KMS-11 (cell line): ENCODE data around the gene CUTA.
A peak's percentile ranks its signal among the peaks of the same experiment; 100 is the strongest.

Experiments used
- H2AFZ ChIP-seq: fragments of 200-600 bp; sonication (generic); 2 replicates; pipeline ENCODE4 v1.6.1; 2016; ENCODE audit warnings: antibody characterized with exemption, mixed run types, low read depth
- H3K27ac ChIP-seq: fragments of 200-600 bp; sonication (generic); 2 replicates; pipeline ENCODE4 v1.6.1; 2016; ENCODE audit warnings: mild to moderate bottlenecking, mixed run types
- H3K27me3 ChIP-seq: fragments of 200-600 bp; sonication (generic); 2 replicates; pipeline ENCODE4 v1.6.1; 2017; ENCODE audit warnings: mild to moderate bottlenecking, low read depth, mixed run types, moderate library complexity; ENCODE audit not compliant: insufficient read depth
- H3K36me3 ChIP-seq: fragments of 200-600 bp; sonication (generic); 2 replicates; pipeline ENCODE4 v1.6.1; 2017; ENCODE audit warnings: mild to moderate bottlenecking, mixed run types; ENCODE audit not compliant: insufficient read depth
- H3K4me1 ChIP-seq: fragments of 200-600 bp; sonication (generic); 2 replicates; pipeline ENCODE4 v1.6.1; 2016; ENCODE audit warnings: mild to moderate bottlenecking, low read depth, mixed run types; ENCODE audit not compliant: poor library complexity, severe bottlenecking
- H3K4me2 ChIP-seq: fragments of 200-600 bp; sonication (generic); 2 replicates; pipeline ENCODE4 v1.7.0; 2016; ENCODE audit warnings: mild to moderate bottlenecking, mixed run types
- H3K4me3 ChIP-seq: fragments of 200-600 bp; sonication (generic); IDR thresholded peaks from 2 replicates; pipeline ENCODE4 v1.6.1; 2017; ENCODE audit warnings: low read depth, low read length, mixed read lengths; ENCODE audit not compliant: insufficient read depth
- H3K79me2 ChIP-seq: fragments of 200-600 bp; sonication (generic); 2 replicates; pipeline ENCODE4 v1.6.1; 2016; ENCODE audit warnings: low read depth, mixed run types; ENCODE audit not compliant: insufficient read depth
- H3K9ac ChIP-seq: fragments of 200-600 bp; sonication (generic); 2 replicates; pipeline ENCODE4 v1.6.1; 2016; ENCODE audit warnings: mild to moderate bottlenecking, mixed run types
- H4K20me1 ChIP-seq: fragments of 200-600 bp; sonication (generic); 2 replicates; pipeline ENCODE4 v1.6.1; 2016; ENCODE audit warnings: mild to moderate bottlenecking, mixed run types; ENCODE audit not compliant: insufficient read depth
- TF ChIP-seq, protein P1 (sequence below): fragments of 200-600 bp; sonication (generic); conservative IDR thresholded peaks from 2 replicates; pipeline ENCODE4 v1.6.1; 2017; ENCODE audit warnings: low read depth, mild to moderate bottlenecking, antibody characterized with exemption, low read length, moderate library complexity, mixed read lengths

The CUTA gene

DNA sequence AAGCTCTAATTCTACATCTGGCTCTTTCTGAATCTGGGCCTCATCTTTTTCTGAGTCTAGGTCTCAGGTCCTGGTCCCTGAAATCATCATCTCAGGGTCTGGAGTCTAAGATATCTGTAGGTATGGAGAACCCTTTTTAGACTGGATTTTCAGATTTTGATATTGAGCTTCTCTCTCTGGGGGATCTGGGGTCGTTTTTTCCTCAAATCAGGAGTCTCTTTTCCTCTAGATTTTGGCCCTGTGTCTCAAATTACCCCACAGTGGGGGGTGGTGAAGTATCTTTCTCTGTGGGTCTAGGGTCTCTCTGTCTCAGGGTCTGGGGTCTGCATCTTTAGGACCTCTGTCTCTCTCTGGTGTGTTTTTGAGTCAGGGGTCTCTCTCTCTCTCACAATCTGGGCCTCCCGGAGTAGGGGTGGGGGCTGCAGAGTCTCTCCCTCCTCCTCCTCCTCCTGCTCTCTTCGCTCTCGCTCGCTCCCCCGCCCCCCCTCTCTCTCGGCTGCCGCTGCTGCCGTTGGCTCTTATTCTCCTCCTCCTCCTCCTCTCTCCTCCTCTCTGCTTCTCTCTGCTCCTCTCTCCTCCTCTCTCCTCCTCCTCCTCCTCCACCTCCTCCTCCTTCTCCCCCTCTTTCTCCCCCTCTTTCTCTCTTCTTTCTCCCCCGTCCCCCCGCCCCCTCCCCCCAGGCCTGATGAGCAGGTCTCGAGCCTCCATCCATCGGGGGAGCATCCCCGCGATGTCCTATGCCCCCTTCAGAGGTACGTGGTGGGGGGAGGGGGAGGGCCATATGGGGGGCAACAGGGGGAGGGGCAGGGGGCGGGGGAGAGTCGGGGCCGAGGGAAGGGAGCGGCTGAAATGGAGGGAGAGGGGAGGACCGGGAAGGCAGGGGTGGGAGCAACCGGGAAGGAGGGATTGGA lies 1.9 kb upstream of the CUTA start, which contains the start of gene SYNGAP1:
SYNGAP1 (plus strand) TSS at position 486 of the 911 bp plus-strand sequence; CDS start at position 686, 200 bp downstream.
- TF ChIP-seq, protein P1, sequence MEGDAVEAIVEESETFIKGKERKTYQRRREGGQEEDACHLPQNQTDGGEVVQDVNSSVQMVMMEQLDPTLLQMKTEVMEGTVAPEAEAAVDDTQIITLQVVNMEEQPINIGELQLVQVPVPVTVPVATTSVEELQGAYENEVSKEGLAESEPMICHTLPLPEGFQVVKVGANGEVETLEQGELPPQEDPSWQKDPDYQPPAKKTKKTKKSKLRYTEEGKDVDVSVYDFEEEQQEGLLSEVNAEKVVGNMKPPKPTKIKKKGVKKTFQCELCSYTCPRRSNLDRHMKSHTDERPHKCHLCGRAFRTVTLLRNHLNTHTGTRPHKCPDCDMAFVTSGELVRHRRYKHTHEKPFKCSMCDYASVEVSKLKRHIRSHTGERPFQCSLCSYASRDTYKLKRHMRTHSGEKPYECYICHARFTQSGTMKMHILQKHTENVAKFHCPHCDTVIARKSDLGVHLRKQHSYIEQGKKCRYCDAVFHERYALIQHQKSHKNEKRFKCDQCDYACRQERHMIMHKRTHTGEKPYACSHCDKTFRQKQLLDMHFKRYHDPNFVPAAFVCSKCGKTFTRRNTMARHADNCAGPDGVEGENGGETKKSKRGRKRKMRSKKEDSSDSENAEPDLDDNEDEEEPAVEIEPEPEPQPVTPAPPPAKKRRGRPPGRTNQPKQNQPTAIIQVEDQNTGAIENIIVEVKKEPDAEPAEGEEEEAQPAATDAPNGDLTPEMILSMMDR, result no peak

DNA sequence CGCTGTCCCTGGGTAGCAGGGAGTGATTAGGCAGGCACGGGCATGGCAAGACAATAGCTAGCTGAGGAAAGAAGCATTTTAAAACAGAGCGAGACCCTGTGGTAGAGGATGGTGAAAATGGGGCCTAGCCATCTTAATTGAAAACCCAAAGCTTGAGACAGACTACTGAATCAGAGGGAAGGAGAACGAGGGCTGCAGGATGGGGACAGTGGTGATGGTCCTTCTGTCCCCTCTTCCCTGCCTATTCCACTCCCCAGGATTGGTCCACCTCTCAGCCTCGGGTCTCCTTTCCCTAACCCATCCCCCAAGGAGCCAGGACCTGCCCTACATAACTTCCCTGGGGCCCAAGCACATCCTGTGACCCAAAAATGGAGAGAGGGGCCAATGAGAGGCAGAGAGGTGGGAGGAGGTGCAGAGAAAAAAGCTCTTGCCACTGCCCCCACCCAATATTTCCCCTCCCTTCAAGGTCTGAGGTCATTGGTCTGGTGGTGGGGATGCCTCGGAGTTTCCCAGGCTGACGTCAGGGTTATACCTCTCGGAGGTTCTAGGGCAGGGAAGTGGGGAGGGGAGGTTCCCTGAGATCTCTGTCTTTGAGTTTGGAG lies 884 bp upstream of the CUTA start:
- TF ChIP-seq, protein P1, result no peak
- Histone ChIP-seq H3K79me2 (peaks cover 21% of the 10 kb centered on the region), H3K4me1 (peaks cover 28% of the 10 kb centered on the region), H3K27ac (peak overlapping the region; percentile 56), H3K4me2 (peak overlapping the region; percentile 42), H2AFZ (peak overlapping the region; percentile 46; the same call in 1 of the 2 replicates), H3K36me3 (no peaks in the 10 kb centered on the region), H4K20me1 (no peaks in the 10 kb centered on the region), H3K27me3 (no peaks in the 10 kb centered on the region), H3K9ac (peak overlapping the region; percentile 37; the same call in 1 of the 2 replicates), H3K4me3 (no peak overlapping the region)

More for the DNA sequence above, 1.9 kb upstream of the CUTA start, which contains the start of gene SYNGAP1:
- Histone ChIP-seq H3K27me3 (no peaks in the 10 kb centered on the region), H3K27ac (no peak within 1 kb of the TSS; the same call in 1 of the 2 replicates), H3K4me3 (no peak within 1 kb of the TSS), H2AFZ (peak within 1 kb of the TSS; percentile 46; the same call in 1 of the 2 replicates), H3K36me3 (no peaks in the 10 kb centered on the region), H3K4me2 (peak within 1 kb of the TSS; percentile 42; the same call in 1 of the 2 replicates), H3K4me1 (peaks cover 39% of the 10 kb centered on the region), H3K79me2 (peaks cover 21% of the 10 kb centered on the region), H3K9ac (no peak within 1 kb of the TSS), H4K20me1 (no peaks in the 10 kb centered on the region)

DNA sequence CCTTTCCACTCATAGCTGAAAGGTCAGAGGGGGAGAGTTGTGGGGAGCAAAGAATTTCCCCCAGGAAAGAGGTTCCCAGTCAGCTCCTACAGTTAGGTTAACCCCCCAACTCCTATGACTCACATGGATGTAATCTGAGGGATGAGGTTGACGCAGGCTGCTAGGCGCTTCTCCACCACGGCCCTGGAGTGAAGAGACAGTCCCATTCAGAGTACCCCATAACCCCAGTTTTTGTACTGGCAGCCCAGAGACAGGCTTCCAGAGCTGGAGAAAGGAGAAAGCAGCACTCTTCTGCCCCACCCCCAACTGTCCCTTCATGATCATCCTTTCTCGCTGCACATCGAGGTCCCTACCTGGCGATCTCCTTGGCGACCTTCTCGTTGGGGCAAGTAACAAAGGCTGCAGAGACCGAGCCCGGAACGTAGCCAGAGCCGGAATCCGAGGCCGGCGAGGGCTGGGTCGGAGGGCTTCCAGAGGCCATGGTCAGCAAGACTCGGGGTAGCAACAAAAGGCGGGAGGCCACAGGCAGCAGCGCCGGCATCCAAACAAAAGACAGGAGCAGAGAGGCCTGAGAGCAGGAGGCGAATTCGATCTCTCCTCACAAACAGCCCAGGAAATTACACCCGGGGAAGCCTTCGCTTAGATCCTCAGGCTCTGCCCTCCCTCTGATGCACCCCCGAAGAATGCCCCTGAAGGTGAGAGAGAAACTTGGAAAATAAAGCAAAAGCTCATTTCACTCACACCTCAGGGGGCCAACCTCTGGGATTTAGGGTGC lies 592 bp downstream of the CUTA start:
- H3K27me3 ChIP-seq, result no peaks in the 10 kb centered on the region
- H3K27ac ChIP-seq, result peak overlapping the region; percentile 70
- H4K20me1 ChIP-seq, result no peaks in the 10 kb centered on the region
- peak overlapping the region; percentile 90 for H3K4me2 ChIP-seq
- H3K79me2 ChIP-seq, result peaks cover 21% of the 10 kb centered on the region
- TF ChIP-seq, protein P1, result no peak
- H3K9ac ChIP-seq, result peak overlapping the region; percentile 62
- peaks cover 28% of the 10 kb centered on the region for H3K4me1 ChIP-seq
- peak overlapping the region; percentile 69 for H2AFZ ChIP-seq
- no peak overlapping the region for H3K4me3 ChIP-seq
- H3K36me3 ChIP-seq, result no peaks in the 10 kb centered on the region

DNA sequence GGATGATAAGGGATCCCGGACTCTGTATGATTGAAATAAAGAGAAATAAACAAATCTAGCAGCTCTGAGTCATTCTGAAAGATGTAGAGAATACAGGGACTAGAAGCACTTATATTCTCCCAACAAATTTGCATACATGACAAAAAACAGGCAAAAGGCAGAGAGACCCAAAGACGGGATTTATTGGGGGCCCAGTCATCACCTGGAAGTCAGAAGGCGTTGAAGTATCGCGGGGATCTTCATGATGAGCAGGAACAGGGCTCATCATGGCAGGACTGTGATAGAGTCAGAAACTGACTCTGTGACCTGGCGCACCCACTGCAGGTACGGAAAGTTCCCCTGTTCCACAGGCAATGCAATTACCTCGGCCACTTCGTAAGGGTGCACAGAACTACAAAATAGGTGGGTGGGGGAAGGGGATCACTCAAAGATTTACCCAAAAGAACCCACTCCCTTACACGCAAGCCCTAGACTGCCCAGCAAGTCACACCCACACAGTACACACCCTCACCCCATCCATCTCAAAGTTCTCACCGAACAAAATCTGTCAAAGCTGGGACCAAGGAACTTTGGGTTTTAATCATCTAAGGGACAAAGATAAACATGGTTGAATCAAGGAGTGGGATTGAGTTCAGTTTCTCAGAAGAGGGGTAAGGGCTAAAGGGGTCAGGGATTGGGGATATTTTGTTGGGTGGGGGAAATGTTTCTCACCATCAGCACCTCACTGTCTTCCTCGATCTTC lies 1.4 kb downstream of the CUTA start:
- Histone ChIP-seq H4K20me1 (no peaks in the 10 kb centered on the region), H3K27ac (peak overlapping the region; percentile 70; the same call in 1 of the 2 replicates), H3K4me3 (no peak overlapping the region), H3K4me1 (peaks cover 31% of the 10 kb centered on the region), H3K4me2 (peak overlapping the region; percentile 90), H3K36me3 (no peaks in the 10 kb centered on the region), H2AFZ (no peak overlapping the region), H3K27me3 (no peaks in the 10 kb centered on the region), H3K9ac (peak overlapping the region; percentile 62; the same call in 1 of the 2 replicates), H3K79me2 (peaks cover 21% of the 10 kb centered on the region)
- TF ChIP-seq, protein P1, result no peak
